WI38 (cell line): ENCODE data around the gene MBIP.
"Not testable (repeated sequence)": the region's sequence is repeated elsewhere in the genome, so short reads cannot be mapped to it uniquely, and the experiment has no call there.

Experiments
- H3K4me3 ChIP-seq: 2 replicates; pipeline ENCODE4 v1.5.1; 2011; ENCODE audit warnings: low read depth, mild to moderate bottlenecking, control low read depth, low read length
- TF ChIP-seq, protein P1 (sequence below): IDR thresholded peaks from 2 replicates; pipeline ENCODE4 v1.5.1; 2012; ENCODE audit warnings: low read depth, mild to moderate bottlenecking, control low read depth, low read length

Gene MBIP

DNA sequence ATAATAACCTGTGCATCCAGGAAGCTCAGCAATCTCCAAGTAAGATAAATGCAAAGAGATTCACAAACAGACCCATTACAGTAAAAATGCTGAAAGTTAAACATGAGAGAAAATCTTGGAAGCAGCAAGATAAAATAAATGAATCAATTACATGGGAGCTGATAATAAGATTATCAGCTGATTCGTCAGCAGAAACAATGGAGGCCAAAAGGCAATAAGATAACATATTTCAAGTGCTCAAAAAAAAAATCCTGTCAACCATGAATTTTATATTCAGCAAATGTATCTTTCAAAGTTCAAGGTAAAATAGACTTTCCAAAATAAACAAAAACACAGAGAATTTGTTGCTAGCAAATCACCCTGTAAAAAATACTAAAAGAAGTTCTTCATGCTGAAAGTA is 36.4 kb upstream of the MBIP start:
- TF ChIP-seq, protein P1, sequence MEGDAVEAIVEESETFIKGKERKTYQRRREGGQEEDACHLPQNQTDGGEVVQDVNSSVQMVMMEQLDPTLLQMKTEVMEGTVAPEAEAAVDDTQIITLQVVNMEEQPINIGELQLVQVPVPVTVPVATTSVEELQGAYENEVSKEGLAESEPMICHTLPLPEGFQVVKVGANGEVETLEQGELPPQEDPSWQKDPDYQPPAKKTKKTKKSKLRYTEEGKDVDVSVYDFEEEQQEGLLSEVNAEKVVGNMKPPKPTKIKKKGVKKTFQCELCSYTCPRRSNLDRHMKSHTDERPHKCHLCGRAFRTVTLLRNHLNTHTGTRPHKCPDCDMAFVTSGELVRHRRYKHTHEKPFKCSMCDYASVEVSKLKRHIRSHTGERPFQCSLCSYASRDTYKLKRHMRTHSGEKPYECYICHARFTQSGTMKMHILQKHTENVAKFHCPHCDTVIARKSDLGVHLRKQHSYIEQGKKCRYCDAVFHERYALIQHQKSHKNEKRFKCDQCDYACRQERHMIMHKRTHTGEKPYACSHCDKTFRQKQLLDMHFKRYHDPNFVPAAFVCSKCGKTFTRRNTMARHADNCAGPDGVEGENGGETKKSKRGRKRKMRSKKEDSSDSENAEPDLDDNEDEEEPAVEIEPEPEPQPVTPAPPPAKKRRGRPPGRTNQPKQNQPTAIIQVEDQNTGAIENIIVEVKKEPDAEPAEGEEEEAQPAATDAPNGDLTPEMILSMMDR = no peak
- no peak overlapping the region for H3K4me3 ChIP-seq

DNA sequence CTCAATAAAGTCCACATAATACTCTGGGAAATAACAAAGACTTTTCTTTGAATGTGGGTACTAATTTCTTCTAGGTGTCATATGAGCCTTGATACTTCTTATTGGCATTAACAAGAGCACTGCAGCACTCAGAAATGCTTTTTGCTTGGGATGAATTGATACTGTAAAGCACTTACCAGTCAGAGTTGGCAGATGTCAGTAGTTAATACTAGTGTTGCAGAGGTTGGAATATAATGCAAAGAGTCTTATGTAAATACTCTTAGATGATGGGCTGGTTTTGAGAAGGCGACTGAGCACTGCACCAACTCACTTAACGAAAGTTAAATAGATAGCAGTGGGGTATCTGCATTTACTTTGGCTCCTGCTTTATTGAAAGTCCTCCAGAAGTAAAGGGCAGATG is 25.6 kb upstream of the MBIP start:
- H3K4me3 ChIP-seq = no peak overlapping the region

DNA sequence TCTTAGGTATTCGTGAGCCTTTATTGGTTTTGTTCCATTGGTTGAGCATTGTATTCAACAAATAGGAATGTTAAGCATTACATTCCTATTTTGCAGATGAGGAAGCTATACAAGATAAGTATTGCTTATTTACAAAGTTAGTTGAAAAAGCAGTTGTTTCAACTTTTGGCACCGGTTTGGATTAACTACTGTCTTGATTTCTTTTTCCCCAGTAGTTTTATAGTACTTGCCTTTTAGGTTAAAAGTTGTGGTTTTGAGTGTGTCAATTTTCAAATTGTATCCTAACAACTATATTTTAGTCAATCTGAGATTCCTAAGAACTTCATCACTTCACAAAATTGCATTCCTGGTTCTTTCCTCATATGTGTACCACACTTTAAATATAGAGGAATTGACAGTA is 23.8 kb upstream of the MBIP start:
- no peak overlapping the region for H3K4me3 ChIP-seq
- TF ChIP-seq, protein P1 = no peak

More for the DNA sequence above, 25.6 kb upstream of the MBIP start:
- TF ChIP-seq, protein P1 = no peak

DNA sequence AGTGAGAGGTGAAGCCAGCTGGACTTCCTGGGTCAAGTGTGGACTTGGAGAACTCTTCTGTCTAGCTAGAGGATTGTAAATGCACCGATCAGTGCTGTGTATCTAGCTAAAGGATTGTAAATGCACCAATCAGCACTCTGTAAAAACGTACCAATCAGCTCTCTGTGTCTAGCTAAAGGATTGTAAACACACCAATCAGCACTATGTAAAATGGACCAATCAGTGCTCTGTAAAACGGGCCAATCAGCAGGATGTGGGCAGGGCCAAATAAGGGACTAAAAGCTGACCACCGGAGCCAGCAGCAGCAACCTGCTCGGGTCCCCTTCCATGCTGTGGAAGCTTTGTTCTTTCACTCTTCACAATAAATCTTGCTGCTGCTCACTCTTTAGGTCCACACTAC is 21.4 kb upstream of the MBIP start:
- not testable (repeated sequence) for H3K4me3 ChIP-seq

DNA sequence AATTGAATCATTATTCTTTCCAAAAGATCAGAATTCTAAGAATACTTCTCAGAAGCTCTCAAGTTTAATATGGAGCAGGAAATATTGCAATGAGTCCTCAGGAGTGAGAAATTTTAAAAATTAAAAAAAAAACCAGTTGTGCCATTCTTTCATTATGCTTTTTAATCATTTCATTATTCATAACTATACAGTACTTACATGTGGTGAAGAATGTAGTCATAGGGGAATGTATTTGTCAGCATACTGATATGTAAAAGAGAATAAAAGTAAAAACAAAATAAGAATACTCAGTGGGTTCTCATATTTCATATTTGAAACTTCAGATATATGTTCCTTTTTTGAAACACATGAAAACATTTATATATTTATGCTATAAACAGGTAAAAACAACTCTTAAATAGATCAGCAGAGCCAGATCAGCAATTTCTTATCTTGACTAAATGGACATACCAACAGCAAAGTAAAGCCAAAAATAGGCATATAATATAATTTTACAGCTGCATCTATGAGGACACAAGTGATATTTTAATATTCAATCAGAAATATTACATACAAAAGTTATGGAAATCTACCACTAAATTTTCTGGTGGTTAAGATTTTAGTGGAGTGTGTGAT is 19.9 kb upstream of the MBIP start:
- H3K4me3 ChIP-seq = no peak overlapping the region
- TF ChIP-seq, protein P1 = no peak

DNA sequence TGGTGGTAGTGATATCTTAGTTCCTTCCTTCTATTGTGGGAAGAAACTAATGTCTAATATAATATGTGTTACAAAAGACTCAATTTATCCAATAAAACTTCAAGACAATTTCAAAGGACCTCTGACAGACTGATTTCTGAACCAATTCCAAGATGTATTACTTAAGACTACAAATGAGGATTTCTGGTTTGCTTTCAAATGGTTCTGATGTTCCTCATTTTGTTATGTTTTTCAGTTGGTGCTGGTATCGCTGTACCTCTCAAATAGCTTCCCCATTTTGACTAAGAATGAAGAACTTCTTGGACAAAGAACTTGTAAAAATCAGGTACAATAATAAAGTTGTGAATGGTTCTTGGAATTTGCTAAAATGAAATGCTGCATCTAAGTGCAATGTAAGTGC is 19.4 kb upstream of the MBIP start:
- H3K4me3 ChIP-seq = no peak overlapping the region
- TF ChIP-seq, protein P1 = no peak

DNA sequence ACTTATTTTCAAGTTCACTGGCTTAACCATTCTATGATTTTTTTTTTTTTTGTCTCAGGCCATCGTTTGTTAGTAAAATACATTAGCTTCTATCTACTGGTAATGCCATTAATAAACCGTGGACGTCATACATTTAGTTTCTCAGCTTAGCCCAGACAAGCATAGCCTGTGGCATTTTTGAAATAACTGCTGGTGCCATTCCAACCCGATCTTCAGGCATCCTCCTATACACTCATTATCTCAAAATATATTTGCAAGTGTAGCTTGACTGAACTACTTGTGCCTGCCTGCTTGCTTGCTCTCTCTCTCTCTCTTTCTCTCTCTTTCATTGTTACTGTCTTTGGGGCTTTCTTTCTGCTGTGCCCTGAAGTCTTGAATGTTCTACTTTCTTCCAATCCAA is 12.7 kb upstream of the MBIP start:
- TF ChIP-seq, protein P1 = no peak
- no peak overlapping the region for H3K4me3 ChIP-seq

DNA sequence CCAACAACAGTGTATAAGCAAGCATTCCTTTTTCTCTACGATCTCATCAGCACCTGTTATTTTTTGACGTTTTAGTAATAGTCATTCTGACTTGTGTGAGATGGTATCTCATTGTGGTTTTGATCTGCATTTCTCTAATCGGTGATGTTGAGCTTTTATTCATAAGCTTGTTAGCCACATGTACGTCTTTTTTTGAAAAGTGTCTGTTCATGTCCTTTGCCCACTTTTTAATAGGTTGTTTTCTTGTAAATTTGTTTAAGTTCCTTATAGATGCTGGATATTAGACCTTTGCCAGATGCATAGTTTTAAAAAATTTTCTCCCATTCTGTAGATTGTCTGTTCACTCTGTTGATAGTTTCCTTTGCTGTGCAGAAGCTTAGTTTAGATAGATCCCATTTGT is 7.1 kb upstream of the MBIP start:
- H3K4me3 ChIP-seq = not testable (repeated sequence)
